Measurements from ENCODE around the gene NOG.

The NOG gene

DNA sequence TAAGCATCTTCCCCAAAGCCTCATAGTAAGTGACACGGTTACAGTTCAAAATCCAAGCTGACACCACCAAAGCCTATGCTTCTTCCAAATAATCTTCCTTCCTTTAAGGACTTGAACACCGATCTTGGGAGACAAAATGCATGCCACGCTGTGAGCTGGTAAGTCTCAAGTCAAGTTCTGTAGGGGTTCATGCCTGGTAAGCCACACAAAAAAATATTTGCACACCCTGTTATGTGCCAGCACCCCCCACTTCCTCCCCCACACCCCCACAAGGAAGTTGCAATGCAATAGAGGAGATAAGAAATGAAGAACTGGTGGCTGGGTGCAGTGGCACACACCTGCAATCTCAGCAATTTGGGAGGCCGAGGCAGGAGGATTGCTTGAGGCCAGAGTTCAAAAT lies 5.6 kb downstream of the NOG start:
- TF ChIP-seq, protein P1, sequence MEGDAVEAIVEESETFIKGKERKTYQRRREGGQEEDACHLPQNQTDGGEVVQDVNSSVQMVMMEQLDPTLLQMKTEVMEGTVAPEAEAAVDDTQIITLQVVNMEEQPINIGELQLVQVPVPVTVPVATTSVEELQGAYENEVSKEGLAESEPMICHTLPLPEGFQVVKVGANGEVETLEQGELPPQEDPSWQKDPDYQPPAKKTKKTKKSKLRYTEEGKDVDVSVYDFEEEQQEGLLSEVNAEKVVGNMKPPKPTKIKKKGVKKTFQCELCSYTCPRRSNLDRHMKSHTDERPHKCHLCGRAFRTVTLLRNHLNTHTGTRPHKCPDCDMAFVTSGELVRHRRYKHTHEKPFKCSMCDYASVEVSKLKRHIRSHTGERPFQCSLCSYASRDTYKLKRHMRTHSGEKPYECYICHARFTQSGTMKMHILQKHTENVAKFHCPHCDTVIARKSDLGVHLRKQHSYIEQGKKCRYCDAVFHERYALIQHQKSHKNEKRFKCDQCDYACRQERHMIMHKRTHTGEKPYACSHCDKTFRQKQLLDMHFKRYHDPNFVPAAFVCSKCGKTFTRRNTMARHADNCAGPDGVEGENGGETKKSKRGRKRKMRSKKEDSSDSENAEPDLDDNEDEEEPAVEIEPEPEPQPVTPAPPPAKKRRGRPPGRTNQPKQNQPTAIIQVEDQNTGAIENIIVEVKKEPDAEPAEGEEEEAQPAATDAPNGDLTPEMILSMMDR (IDR thresholded peaks at IDR 0.05; ENCODE audit: poor library complexity, severe bottlenecking), result no peak
- Histone ChIP-seq H3K27ac (ENCODE audit: poor library complexity, severe bottlenecking) (no peak overlapping the region), H3K27me3 (ENCODE audit: insufficient read depth, poor library complexity, severe bottlenecking) (peaks cover 21% of the 10 kb centered on the region), H3K36me3 (ENCODE audit: low read depth) (no peaks in the 10 kb centered on the region), H3K9me3 (ENCODE audit: severe bottlenecking) (no peaks in the 10 kb centered on the region), H3K4me3 (ENCODE audit: severe bottlenecking) (no peak overlapping the region), H3K4me1 (ENCODE audit: insufficient read depth, poor library complexity, severe bottlenecking) (no peaks in the 10 kb centered on the region)
- no peak for ATAC-seq (ENCODE audit: low read depth)
- DNase-seq (ENCODE audit: low spot score), result no peak

DNA sequence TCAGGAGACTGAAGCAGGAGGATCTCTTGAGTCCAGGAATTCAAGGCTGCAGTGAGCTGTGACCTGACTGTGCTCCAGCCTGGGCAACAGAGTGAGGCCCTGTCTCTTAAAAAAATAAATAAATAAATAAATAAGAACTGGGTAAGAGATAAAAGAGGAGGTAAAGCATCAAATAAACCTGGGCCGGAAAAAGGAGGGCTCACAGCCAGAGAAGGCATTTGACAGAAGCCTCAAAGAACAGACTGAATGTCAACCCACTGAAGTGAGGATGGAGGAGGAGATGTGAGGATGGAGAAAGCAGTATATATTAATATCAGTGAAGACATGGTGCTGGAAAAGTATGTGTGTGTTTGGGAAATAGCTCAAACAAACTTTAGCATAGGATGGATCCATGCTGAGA lies 6.1 kb downstream of the NOG start:
- Histone ChIP-seq H3K36me3 (ENCODE audit: low read depth) (no peaks in the 10 kb centered on the region), H3K27ac (ENCODE audit: poor library complexity, severe bottlenecking) (no peak overlapping the region), H3K4me3 (ENCODE audit: severe bottlenecking) (no peak overlapping the region), H3K27me3 (ENCODE audit: insufficient read depth, poor library complexity, severe bottlenecking) (peaks cover 21% of the 10 kb centered on the region), H3K9me3 (ENCODE audit: severe bottlenecking) (no peaks in the 10 kb centered on the region), H3K4me1 (ENCODE audit: insufficient read depth, poor library complexity, severe bottlenecking) (no peaks in the 10 kb centered on the region)
- ATAC-seq (ENCODE audit: low read depth) (no peak), DNase-seq (ENCODE audit: low spot score) (no peak)
- TF ChIP-seq, protein P1 (IDR thresholded peaks at IDR 0.05; ENCODE audit: poor library complexity, severe bottlenecking), result no peak

DNA sequence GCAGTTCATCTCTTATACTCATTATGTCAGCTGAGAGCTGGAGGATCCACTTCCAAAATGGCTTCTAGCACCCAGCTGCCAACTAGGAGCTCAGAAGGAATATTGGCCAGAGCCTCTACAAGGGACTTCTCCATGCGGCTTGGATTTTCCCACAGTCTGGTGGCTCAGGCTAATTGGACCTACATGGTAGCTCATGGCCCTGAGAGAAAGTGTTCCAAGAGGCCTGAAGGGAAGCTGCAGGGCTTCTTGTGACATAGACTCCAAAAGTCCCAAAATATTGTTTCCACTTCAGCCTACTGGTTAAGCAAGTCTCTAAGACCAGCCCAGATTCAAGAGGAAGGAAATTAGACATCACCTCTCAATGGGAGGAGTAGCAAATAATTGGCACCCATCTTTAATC lies 6.8 kb downstream of the NOG start:
- Histone ChIP-seq H3K4me3 (ENCODE audit: severe bottlenecking) (no peak overlapping the region), H3K9me3 (ENCODE audit: severe bottlenecking) (no peaks in the 10 kb centered on the region), H3K27me3 (ENCODE audit: insufficient read depth, poor library complexity, severe bottlenecking) (peaks cover 19% of the 10 kb centered on the region), H3K27ac (ENCODE audit: poor library complexity, severe bottlenecking) (no peak overlapping the region), H3K36me3 (ENCODE audit: low read depth) (no peaks in the 10 kb centered on the region), H3K4me1 (ENCODE audit: insufficient read depth, poor library complexity, severe bottlenecking) (no peaks in the 10 kb centered on the region)
- DNase-seq (ENCODE audit: low spot score), result no peak
- TF ChIP-seq, protein P1 (IDR thresholded peaks at IDR 0.05; ENCODE audit: poor library complexity, severe bottlenecking), result no peak
- no peak for ATAC-seq (ENCODE audit: low read depth)

DNA sequence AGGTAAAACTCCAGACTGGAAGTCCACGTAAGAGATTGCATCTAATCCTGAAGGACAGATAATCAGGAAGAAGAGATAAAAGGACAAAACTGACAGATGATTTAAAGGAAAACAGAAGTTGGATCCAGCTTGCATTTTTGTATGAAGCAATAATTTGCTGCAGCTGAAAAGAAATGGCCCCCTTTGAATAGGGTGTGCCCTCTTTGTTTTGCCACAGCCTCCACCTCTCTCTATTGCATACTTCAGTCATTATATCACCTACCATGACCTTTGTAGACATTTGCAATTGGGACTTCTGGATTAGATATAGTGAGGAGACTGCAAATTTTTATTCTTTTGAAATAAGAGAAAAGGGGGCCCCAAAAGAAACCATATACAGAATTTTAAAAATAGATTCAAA lies 8.1 kb downstream of the NOG start:
- Histone ChIP-seq H3K27ac (ENCODE audit: poor library complexity, severe bottlenecking) (no peak overlapping the region), H3K27me3 (ENCODE audit: insufficient read depth, poor library complexity, severe bottlenecking) (peaks cover 12% of the 10 kb centered on the region), H3K9me3 (ENCODE audit: severe bottlenecking) (no peaks in the 10 kb centered on the region), H3K4me3 (ENCODE audit: severe bottlenecking) (no peak overlapping the region), H3K4me1 (ENCODE audit: insufficient read depth, poor library complexity, severe bottlenecking) (no peaks in the 10 kb centered on the region), H3K36me3 (ENCODE audit: low read depth) (no peaks in the 10 kb centered on the region)
- ATAC-seq (ENCODE audit: low read depth), result no peak
- TF ChIP-seq, protein P1 (IDR thresholded peaks at IDR 0.05; ENCODE audit: poor library complexity, severe bottlenecking), result no peak
- no peak for DNase-seq (ENCODE audit: low spot score)

DNA sequence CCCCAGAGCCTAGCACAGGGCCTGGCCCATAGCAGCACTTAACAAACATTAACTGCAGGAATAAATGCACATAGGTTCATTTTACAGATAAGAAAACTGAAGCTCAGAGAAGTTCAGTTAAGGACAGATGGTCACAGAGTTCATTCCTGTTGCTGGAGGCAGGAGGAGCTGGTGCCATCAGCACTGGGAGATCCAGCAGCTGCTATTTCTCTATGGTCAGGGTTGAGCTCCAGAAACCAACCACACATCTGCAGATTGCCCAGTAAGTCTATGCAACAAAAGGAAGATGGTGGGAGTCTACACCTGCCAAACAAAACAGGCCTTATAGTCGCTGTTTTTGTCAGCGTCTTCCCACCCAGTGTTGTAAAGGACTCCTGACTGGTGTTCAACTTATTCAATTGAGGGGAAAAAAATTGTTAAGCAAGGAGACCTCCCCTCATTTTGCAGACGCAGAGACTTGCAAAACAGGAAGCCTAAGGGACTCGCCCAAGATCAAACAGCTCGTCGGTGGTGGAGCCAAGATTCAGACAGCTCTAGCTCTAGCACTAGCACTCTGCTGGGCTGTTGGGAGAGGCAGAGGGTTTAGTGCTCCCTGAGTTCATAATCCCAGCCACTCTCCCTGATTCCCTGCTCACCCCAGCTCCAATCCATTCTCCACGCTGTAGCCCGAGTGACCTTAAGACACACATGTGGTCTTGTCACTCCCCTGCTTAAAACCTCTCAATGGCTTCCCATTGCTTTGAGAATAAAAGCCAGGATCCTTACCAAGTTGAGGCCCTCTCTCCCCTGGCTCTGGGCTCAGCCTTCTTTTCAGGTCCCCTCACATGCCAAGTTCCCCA lies 9.0 kb downstream of the NOG start:
- H3K27me3 ChIP-seq (ENCODE audit: insufficient read depth, poor library complexity, severe bottlenecking), result peaks cover 6% of the 10 kb centered on the region
- no peaks in the 10 kb centered on the region for H3K9me3 ChIP-seq (ENCODE audit: severe bottlenecking)
- H3K4me1 ChIP-seq (ENCODE audit: insufficient read depth, poor library complexity, severe bottlenecking), result no peaks in the 10 kb centered on the region
- H3K27ac ChIP-seq (ENCODE audit: poor library complexity, severe bottlenecking), result no peak overlapping the region
- H3K36me3 ChIP-seq (ENCODE audit: low read depth), result no peaks in the 10 kb centered on the region
- DNase-seq (ENCODE audit: low spot score) (no peak), ATAC-seq (ENCODE audit: low read depth) (no peak)
- no peak overlapping the region for H3K4me3 ChIP-seq (ENCODE audit: severe bottlenecking)
- TF ChIP-seq, protein P1 (IDR thresholded peaks at IDR 0.05; ENCODE audit: poor library complexity, severe bottlenecking), result no peak

Measured in RWPE2 (cell line).